GM21825 (cell line): ENCODE results near the gene ITPR1.

Experiments
- ATAC-seq: cut with Tn5 transposase; IDR thresholded peaks from one replicate; pipeline ENCODE4 v1.9.1; 2021; ENCODE audit warnings: mild to moderate bottlenecking, moderate library complexity; ENCODE audit not compliant: unreplicated experiment

ITPR1 gene

GRCh38 chr3:4674216-4674615 lies 181.1 kb downstream of the ITPR1 start:
- ATAC-seq = no peak

- ATAC-seq = no peak
These were observed 182.6 kb downstream of the ITPR1 start for GRCh38 chr3:4675704-4676103.

GRCh38 chr3:4678320-4678719 lies 185.2 kb downstream of the ITPR1 start:
- ATAC-seq = no peak

- ATAC-seq = no peak
These were observed 187.1 kb downstream of the ITPR1 start for GRCh38 chr3:4680227-4680691.

- no peak for ATAC-seq
These were observed 187.7 kb downstream of the ITPR1 start for GRCh38 chr3:4680871-4681300.

GRCh38 chr3:4681301-4681700 lies 188.2 kb downstream of the ITPR1 start:
- no peak for ATAC-seq

- no peak for ATAC-seq
These were observed 191.0 kb downstream of the ITPR1 start for GRCh38 chr3:4684117-4684516.

- no peak for ATAC-seq
These were observed 191.8 kb downstream of the ITPR1 start for GRCh38 chr3:4684976-4685375.

GRCh38 chr3:4685673-4686345 lies 192.7 kb downstream of the ITPR1 start:
- no peak for ATAC-seq

GRCh38 chr3:4686619-4687018 lies 193.5 kb downstream of the ITPR1 start:
- ATAC-seq = no peak

GRCh38 chr3:4687167-4687566 lies 194.0 kb downstream of the ITPR1 start:
- ATAC-seq = no peak

GRCh38 chr3:4687596-4687995 lies 194.4 kb downstream of the ITPR1 start:
- ATAC-seq = no peak

GRCh38 chr3:4688411-4688810 lies 195.3 kb downstream of the ITPR1 start:
- ATAC-seq = no peak

- ATAC-seq = no peak
These were observed 195.9 kb downstream of the ITPR1 start for GRCh38 chr3:4689021-4689420.

- ATAC-seq = no peak
These were observed 197.1 kb downstream of the ITPR1 start for GRCh38 chr3:4690277-4690676.

GRCh38 chr3:4693620-4694019 lies 200.5 kb downstream of the ITPR1 start:
- peak; percentile 88 for ATAC-seq

- ATAC-seq = no peak
These were observed 202.7 kb downstream of the ITPR1 start for GRCh38 chr3:4695846-4696245.

GRCh38 chr3:4696266-4696665 lies 203.1 kb downstream of the ITPR1 start:
- no peak for ATAC-seq

GRCh38 chr3:4698125-4698821 lies 205.1 kb downstream of the ITPR1 start:
- no peak for ATAC-seq

- no peak for ATAC-seq
These were observed 209.9 kb downstream of the ITPR1 start for GRCh38 chr3:4703054-4703480.

- ATAC-seq = no peak
These were observed 211.4 kb downstream of the ITPR1 start for GRCh38 chr3:4704552-4704951.

GRCh38 chr3:4707324-4707723 lies 214.2 kb downstream of the ITPR1 start:
- ATAC-seq = no peak
